Body of pancreas (tissue), 4 donors: ENCODE data around the gene ARHGAP12. TPM values are rescaled to one million over a fixed set of nuclear protein-coding genes. Genes with fewer than 3 reads are reported as not detected.

Source experiments
- ATAC-seq: fragments of 150-250 bp; one replicate; pipeline ENCODE4 v1.9.1; 2016
- DNase-seq, 4 donors: peaks; one replicate each; pipeline ENCODE4 v3.0.0-alpha.2; 2019
- H3K27ac ChIP-seq, 4 donors: fragments of 200-600 bp; sonication (generic); 1 replicate in 3 of 4; 2 replicates in 1 of 4; pipeline versions ENCODE4 v1.5.1 to v1.6.1; 2016 to 2019; ENCODE audit warnings: mild to moderate bottlenecking in 1 of 4, mixed read lengths in 1 of 4, moderate library complexity in 1 of 4
- H3K27me3 ChIP-seq, 2 donors: fragments of 200-600 bp; sonication (generic); one replicate each; pipeline ENCODE4 v1.6.0; 2016; ENCODE audit warnings: mild to moderate bottlenecking in 1 of 2
- H3K36me3 ChIP-seq, 2 donors: fragments of 200-600 bp; sonication (generic); replicated peaks in 1 of 2; 2 replicates each; pipeline ENCODE4 v1.5.1; 2016; ENCODE audit warnings: low read depth in 2 of 2; ENCODE audit not compliant: insufficient read depth in 1 of 2
- H3K4me1 ChIP-seq: fragments of 200-600 bp; sonication (generic); one replicate; pipeline ENCODE4 v1.6.0; 2016
- H3K4me3 ChIP-seq, 2 donors: fragments of 200-600 bp; sonication (generic); 1 replicate in 1 of 2; 2 replicates in 1 of 2; pipeline ENCODE4 v1.5.1; 2016 to 2019
- H3K9me3 ChIP-seq, 3 donors: fragments of 200-600 bp; sonication (generic); 1 replicate in 2 of 3; 2 replicates in 1 of 3; pipeline ENCODE4 v1.5.1; 2016
- POLR2A ChIP-seq, 3 donors: fragments of 450-650 bp; IDR thresholded peaks; one replicate each; pipeline ENCODE4 v1.6.1; 2016; ENCODE audit warnings: antibody characterized with exemption in 3 of 3, mild to moderate bottlenecking in 2 of 3
- WGBS, 2 donors: methylation state at CpG; one replicate each; pipeline ENCODE4 v1.1.5; 2017; 5-methylcytosine and 5-hydroxymethylcytosine counted together
- intact Hi-C: fragments of 100-400 bp; cut with DNase I; formaldehyde crosslinking; loops from one replicate; pipeline ENCODE4 v1.15.1; 2023
- total RNA-seq, 2 donors: library from RNA; depleted of rRNA; stranded (reverse); fragments of >200 nt; gene quantifications; one replicate each; pipeline ENCODE4 v1.1.0, GENCODE V29; 2016
- TF ChIP-seq, protein P1 (sequence below), 7 experiments: fragments of 450-650 bp in 4 of 7; fragments of 200-600 bp in 3 of 7; sonication (generic) in 3 of 7; IDR thresholded peaks; one replicate each; pipeline ENCODE4 v1.5.1; 2016 to 2019; ENCODE audit warnings: antibody characterized with exemption in 7 of 7

The ARHGAP12 gene
- total RNA-seq, 2 donors from 2014 or later: 34.3 to 39.4 TPM

GRCh38 chr10:31927565-31927883, 1.1 kb downstream of the ARHGAP12 start:
- H3K27me3 ChIP-seq: no peaks in the 10 kb centered on the region
- no peaks in the 10 kb centered on the region for H3K36me3 ChIP-seq
- no peak for ATAC-seq
- H3K9me3 ChIP-seq: no peaks in the 10 kb centered on the region
- 0 to 1% methylated on average over 12 of the region's 12 CpGs for WGBS, 2 donors
- H3K27ac ChIP-seq: peak overlapping the region; percentile 95 to 100 (median 98)
- H3K4me3 ChIP-seq: peak overlapping the region; percentile 60 to 82
- TF ChIP-seq, protein P1, sequence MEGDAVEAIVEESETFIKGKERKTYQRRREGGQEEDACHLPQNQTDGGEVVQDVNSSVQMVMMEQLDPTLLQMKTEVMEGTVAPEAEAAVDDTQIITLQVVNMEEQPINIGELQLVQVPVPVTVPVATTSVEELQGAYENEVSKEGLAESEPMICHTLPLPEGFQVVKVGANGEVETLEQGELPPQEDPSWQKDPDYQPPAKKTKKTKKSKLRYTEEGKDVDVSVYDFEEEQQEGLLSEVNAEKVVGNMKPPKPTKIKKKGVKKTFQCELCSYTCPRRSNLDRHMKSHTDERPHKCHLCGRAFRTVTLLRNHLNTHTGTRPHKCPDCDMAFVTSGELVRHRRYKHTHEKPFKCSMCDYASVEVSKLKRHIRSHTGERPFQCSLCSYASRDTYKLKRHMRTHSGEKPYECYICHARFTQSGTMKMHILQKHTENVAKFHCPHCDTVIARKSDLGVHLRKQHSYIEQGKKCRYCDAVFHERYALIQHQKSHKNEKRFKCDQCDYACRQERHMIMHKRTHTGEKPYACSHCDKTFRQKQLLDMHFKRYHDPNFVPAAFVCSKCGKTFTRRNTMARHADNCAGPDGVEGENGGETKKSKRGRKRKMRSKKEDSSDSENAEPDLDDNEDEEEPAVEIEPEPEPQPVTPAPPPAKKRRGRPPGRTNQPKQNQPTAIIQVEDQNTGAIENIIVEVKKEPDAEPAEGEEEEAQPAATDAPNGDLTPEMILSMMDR (IDR thresholded peaks at IDR 0.05): no peak
- no peak for TF ChIP-seq POLR2A (IDR thresholded peaks at IDR 0.05)
- no peak for DNase-seq
- intact Hi-C loops: no loop called here
- H3K4me1 ChIP-seq: peaks cover 30% of the 10 kb centered on the region

DNA sequence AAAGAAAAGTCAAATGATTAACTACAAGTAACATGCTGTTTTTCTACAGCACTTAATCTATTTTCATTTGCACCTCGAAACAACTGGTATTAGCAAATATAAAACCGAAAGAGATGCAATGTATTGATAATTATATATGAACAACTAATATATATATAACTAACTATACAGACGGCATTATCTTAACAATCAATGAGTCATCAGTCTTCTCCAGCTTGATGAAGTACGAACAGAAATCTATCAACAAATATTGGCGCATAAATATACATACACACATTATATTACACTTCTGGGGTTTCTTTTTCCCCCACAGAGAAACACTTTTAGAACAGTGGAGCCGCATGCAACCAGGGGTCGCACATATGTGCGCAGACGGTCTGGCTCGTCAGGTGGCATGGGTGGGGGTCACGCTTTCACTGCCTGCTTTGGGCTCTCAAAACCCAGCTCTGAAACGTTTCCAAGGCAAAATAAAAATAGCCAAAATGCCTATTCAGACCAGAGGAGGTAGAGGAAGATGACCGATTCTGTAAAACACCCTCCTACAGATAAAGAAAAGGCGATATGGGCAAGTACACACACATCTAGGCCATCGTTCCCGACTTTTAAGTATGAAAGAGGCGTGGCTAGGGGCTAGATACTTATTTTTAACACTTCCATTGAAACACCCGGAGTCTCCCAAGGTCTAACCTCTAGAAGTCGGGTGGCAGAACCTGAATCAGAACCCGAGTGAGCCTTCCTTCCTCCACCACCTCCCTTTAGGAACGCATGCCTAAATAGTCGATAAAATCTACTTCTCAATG, 1.7 kb downstream of the ARHGAP12 start:
- WGBS, 2 donors: 4 to 10% methylated on average over 22 of the region's 22 CpGs
- Histone ChIP-seq H3K9me3 (no peaks in the 10 kb centered on the region), H3K4me3 (peak overlapping the region; percentile 60 to 82), H3K4me1 (peaks cover 31% of the 10 kb centered on the region), H3K36me3 (no peaks in the 10 kb centered on the region), H3K27me3 (no peaks in the 10 kb centered on the region), H3K27ac (peak overlapping the region; percentile 95 to 100 (median 98))
- intact Hi-C loops: no loop called here
- no peak for TF ChIP-seq POLR2A (IDR thresholded peaks at IDR 0.05)
- TF ChIP-seq, protein P1 (IDR thresholded peaks at IDR 0.05): no peak
- DNase-seq (no peak), ATAC-seq (no peak)

GRCh38 chr10:31926160-31926559, 2.5 kb downstream of the ARHGAP12 start:
- H3K9me3 ChIP-seq: no peaks in the 10 kb centered on the region
- peak overlapping the region in 2 of 4 donors; percentile 19 to 100 for H3K27ac ChIP-seq
- no peaks in the 10 kb centered on the region for H3K36me3 ChIP-seq
- H3K4me3 ChIP-seq: no peak overlapping the region
- TF ChIP-seq, protein P1 (IDR thresholded peaks at IDR 0.05): no peak
- TF ChIP-seq POLR2A (IDR thresholded peaks at IDR 0.05): no peak
- H3K27me3 ChIP-seq: no peaks in the 10 kb centered on the region
- WGBS, 2 donors: 20 to 26% methylated on average over 5 of the region's 5 CpGs
- peaks cover 34% of the 10 kb centered on the region for H3K4me1 ChIP-seq
- no peak for ATAC-seq
- intact Hi-C loops: no loop called here
- DNase-seq: no peak

- Histone ChIP-seq H3K4me3 (no peak overlapping the region), H3K4me1 (peaks cover 45% of the 10 kb centered on the region), H3K27ac (peak overlapping the region in 1 of 4 donors; percentile 34), H3K9me3 (no peaks in the 10 kb centered on the region), H3K27me3 (no peaks in the 10 kb centered on the region), H3K36me3 (no peaks in the 10 kb centered on the region)
- 47 to 51% methylated on average over 3 of the region's 3 CpGs for WGBS, 2 donors
- ATAC-seq (no peak), DNase-seq (no peak)
- no peak for TF ChIP-seq POLR2A (IDR thresholded peaks at IDR 0.05)
- TF ChIP-seq, protein P1 (IDR thresholded peaks at IDR 0.05): no peak
- intact Hi-C loops: no loop called here
Measured at GRCh38 chr10:31924833-31925232, 3.8 kb downstream of the ARHGAP12 start.

- Histone ChIP-seq H3K27ac (no peak overlapping the region), H3K4me1 (peaks cover 48% of the 10 kb centered on the region), H3K4me3 (no peak overlapping the region), H3K27me3 (no peaks in the 10 kb centered on the region), H3K36me3 (no peaks in the 10 kb centered on the region), H3K9me3 (no peaks in the 10 kb centered on the region)
- intact Hi-C loops: no loop called here
- WGBS, 2 donors: 94 to 96% methylated on average over 3 of the region's 3 CpGs
- TF ChIP-seq POLR2A (IDR thresholded peaks at IDR 0.05): no peak
- TF ChIP-seq, protein P1 (IDR thresholded peaks at IDR 0.05): no peak
- DNase-seq (no peak), ATAC-seq (no peak)
Measured at GRCh38 chr10:31923389-31923788, 5.2 kb downstream of the ARHGAP12 start.
